ENCODE data around the gene MPZL1.

Gene MPZL1

DNA sequence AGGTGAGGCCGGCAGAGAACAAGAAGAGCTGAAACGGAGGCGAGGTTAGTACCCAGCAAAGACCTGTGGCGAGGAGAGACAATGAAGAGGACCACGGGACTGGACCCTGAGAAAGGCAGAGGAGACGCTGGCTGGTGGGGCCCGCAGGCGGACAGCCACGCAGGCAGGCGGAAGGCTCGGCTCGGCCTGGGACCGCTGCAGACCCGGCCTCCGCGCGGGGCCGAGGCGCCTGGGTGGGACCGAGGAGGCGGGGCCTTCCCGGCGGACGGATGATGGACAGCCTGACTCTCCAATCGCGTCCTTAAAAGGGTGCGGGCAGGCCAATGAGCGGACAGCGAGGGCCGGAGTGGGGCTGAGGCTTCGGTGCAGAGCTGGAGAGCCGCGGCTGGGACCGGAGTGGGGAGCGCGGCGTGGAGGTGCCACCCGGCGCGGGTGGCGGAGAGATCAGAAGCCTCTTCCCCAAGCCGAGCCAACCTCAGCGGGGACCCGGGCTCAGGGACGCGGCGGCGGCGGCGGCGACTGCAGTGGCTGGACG, at the start of gene MPZL1:
Gene MPZL1 (plus strand): TSS at position 366 of the 535 bp plus-strand sequence. CDS start 170 bp downstream, outside the sequence.
- peak; percentile 41 to 97 (median 92) for DNase-seq

DNA sequence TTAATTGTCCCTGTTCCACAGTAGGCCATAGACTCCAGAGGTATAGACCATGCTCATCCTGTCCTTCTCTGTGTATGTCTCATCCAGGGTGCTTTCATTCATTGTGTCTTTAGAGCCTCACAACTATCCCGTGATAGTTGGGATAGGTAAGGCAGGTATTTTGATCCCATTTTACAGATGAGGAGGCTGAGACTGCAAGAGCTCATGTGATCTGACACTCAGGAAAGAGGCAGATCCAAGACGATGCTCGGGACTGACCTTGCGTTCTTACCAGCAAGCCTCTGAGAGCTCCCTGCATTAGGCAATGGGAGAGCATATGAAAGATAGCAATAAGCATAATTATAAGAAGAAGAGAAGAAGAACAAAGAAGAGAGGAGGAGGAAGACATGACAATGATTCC, 49.0 kb upstream of the MPZL1 start:
- no peak for DNase-seq

DNA sequence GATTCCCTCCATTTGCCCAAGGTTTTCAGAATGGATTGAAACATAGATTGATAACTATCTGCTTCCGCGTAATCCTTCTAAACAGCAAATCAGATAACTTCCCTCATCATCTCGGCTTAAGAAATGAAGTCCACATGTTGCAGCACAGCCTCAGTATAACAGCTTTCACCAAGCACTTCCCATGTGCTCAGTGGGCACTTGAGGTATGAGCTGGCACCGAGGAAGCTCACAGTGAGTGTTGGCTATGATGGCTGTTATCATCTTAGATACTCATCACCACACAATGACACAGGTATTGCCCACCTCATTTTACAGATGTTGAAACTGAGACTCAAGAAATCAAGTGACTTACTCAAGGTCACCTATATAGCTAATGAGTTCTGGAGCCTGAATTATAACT, 48.5 kb upstream of the MPZL1 start:
- no peak for DNase-seq

DNA sequence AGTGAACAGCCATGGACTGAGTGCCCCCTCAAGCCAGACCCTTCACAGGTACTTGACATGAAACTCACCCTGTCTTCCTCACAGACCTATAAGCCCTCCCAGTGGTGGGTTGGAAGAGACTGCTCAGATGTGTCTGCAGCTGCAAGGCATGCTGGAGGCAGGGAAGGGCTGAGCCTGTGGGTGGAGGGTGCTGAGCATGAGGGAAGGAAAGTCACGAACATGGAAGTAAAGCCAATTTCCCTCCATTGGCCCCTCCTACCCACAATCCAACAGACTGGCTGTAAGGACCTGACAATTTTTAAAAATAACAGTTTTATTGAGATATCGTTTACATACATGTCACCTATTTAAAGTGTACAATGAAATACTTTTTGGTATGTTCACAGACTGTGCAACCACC, 47.6 kb upstream of the MPZL1 start:
- DNase-seq, result no peak

DNA sequence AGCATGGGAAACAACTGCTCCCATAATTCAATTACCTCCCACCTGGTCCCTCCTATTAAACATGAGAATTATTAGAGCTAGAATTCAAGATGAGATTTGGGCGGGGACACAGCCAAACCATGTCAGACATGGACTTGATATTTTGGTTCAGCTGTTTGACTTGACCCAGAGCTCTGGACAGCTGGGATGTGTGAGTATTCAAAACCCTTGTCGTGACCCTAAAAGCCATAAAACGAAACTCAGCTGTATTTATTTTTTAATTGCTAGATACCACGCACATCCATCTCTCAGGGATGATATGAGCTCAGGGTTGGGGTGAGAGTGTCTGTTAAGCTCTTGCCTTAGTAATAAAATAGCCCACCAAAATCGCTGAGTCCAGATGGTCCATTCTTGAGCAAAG, 46.3 kb upstream of the MPZL1 start:
- no peak for DNase-seq

DNA sequence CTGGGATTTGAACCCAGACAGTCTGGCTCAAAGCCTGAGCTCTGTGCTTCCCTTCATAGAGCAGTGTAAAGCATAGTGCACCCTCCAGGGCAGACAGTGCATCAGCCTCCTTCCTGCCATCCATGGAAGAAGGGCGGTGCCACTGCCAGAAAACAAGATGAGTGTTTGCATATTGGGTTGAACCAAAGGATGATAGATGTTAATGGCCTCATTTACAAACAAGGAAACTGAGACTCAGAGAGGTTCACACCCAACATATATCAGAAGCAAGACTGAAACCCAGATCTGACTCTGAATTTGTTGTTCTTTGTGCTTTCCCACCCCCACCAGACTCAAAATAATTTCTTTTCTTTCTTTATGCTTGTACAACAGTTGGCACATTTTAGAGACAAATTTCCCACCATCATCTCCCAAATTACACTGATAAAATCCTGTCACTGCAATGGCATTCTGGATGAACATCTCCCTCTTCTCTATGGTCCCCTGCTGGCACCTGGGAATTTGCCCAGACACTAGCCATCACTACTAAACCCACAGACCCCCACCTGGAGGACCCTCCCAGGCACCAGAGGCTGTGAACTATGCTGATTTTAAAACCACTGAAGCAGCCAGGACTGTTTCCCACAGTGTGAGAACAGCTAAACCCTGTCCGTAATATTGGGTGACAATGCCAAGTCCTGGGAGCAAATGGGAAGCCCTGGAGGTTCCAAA, 45.4 kb upstream of the MPZL1 start:
- DNase-seq, result no peak

DNA sequence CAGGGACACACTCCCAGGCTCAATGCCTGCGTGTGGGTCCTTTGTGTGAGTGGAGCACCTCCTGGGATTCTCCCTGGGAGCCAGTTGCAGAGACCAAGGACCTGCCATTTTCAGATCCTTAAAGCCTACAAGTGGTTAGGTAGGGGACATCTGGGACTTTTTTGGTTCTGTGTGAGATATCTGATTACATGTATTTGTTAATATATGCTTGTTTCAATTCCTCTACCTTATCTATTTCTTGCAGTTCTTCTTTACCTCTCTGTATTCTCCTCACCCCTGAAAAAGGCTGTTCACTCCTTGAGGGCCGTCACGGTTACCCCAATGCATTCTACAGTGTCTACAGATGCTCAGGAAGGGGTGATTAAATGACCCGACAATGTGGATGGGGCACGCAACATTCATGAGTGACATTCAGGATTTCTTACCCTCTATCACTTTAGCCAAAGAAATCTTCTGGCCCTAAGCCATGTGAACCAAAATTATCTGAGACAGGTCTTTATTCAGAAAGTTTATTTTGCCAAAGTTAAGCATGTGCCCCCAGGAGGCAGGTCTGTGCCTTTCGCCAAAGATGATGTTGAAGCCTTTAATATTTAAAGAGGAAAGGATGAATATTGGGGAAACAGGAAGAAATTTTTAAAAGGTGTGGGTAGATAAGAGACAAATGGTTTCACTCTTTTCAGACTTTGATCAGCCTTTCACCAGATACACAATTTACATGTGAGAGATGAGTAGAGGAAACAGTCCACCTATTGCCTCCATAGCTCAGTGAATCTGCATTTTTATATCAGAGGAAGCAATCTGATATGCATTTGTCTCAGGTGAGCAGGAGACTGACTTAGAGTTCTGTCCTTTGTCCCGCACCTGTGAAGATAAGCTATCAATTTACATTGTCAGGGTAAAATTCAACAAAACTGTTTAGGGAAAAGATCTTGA, 44.6 kb upstream of the MPZL1 start:
- DNase-seq, result no peak

DNA sequence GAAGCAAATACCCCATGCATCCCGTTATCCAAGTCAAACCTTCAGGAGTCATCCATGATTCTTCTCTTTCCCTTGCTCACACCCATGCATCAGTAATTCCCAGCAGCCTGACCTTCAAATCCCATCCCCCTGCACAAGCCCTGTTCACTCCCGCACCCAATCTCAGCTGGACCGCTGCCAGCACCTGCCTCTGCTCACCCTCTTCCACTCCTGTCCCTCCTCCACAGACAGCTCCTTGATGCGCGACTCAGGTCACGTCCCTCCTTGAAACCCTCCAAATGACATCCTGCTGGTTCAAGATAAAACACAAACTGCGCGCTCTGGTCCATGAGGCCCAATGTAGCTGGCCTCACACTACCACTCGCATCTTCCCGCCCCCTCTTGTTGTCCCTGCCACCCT, 43.4 kb upstream of the MPZL1 start:
- no peak for DNase-seq

DNA sequence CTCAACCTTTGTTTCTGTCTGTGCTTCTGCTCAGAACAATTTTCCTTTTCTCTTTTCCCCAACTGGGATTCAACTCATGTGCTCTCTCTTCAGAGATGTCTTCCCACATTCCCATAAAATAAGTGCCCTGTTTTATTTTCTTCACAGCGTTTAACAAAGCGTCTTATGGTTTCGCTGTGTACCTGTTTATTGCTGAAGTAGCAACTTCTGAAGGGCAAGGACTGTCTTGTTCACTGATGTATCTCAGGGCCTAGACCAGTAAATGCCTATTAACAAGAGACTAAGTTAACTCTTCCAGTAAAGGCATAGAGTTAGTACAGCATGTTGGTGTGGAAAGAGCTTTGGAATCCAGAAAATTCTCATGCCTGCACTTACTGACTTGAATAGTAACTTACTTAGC, 42.9 kb upstream of the MPZL1 start:
- DNase-seq, result no peak

DNA sequence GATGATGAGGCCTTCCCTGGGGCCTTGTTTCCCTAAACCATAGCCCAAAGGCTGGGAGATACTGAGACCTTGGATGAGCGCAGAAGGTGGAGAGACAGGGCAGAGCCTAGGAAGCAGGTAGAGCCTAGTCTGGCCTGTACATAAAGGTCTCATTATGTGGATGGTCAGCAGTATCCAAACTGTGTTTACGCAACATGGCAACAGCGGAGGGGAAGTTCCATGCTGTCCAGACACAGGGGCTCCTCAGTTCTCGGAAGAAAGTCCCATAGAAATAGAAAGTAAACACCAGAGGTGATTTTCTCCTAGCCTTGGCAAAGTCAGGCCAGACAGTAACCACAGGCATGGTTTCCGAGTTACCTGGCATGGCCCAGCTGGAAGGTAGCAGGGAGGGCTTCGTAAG, 42.1 kb upstream of the MPZL1 start:
- no peak for DNase-seq

DNA sequence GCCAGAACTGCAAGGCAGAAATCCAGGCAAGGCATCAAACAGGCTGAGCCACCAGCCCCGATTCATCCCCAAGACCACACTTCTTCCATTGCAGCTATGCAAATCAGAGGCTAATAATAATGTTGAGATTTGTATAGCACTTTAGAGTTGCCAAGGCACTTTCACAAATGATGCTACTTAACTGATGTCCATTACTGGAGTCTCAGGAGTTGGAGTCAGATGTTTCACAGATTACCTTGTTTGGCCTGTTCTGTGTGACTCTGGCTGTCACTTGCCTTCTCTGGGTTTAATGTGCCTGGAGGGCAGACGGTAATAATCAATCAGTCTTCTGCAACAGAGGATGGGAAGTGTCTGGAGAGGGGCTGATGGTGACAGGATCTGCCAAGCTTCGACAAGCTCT, 40.8 kb upstream of the MPZL1 start:
- no peak for DNase-seq

DNA sequence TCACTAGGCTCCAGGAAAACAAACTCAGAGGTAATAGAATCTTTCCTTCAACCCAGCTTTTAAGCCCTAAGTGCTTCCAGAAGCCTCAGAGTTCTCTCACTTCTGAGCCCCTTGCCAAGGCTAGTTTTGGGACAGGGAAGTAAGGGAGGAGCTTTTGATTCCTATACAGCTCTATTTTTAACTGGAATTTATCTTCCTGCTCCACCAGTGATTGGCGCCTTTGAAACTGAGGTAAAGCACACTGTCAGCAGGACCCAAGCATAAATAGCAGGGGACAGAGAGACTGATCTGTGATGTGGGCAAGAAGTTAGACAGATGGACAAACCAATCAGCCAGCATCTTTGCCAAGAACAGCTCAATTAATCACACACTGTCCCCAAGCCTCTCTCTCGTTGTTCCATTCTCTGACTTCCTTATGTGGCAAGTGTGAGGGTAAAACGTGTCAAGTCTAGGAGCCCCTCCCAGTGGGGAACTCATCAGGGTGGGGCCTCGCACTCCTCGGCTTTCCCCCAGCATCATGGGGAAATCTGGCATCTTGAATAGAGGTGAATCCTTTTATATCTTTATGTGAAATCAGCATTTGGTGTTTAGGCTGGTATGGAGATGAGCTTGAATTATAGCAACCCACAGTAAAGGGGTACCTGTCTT, 40.2 kb upstream of the MPZL1 start:
- no peak for DNase-seq

DNA sequence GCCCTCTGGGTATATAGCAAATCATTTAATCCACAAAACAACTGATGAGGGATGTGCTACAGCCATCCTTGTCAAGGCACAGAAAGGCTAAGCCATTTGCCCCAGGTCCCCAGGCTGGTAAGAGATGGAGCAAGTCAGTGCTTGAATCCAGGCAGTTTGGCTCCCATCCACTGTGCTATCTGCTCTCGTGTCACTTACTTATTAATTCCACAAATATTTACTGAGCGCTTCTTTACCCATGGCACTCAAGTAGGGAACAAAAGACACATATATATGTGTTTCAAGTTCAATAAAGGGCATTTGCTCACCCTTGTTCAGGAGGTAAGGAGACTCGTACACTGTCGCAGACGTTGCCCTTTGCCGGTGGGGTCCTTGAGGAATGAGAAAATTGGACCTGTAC, 38.6 kb upstream of the MPZL1 start:
- no peak for DNase-seq

DNA sequence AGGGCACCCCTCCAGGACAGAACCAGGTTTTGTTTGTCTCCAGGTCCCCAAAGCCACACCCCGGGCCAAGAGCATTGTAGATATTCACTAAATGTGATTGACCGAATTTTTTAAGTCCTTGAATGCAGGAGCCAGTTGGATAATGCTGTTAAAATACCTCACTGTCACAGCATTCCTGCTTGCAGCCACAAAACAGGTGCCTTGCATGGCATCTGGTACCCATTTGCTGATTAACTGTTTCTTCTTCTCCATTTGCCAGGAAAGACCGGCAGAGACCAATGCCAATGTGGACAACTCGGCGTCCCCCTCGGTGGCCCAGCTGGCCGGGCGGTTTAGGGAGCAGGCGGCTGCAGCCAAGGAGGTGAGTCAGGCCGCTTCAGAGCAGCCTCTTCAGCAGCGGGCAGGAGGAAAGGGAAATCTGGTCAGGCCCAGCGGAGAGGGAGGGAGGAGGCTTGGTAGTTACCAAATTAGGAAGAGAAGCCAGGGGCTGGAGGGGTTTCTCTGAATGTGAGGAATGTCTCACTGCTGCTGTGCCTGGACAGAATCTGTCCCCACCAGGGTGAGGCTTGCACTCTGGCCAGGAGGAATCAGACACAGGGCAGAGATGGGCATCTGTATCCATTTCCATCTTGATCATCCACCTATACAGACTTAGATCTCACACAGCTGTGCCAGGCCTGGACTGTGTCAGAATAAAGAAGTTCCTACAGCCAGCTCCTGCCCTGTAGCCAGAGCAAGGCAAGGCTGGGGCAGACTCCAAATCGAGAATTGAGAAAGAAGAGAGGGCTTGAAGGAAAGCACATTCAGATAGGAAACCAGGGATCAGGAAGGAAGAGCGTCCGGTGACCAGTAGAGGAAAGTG, 37.9 kb upstream of the MPZL1 start:
- no peak for DNase-seq

DNA sequence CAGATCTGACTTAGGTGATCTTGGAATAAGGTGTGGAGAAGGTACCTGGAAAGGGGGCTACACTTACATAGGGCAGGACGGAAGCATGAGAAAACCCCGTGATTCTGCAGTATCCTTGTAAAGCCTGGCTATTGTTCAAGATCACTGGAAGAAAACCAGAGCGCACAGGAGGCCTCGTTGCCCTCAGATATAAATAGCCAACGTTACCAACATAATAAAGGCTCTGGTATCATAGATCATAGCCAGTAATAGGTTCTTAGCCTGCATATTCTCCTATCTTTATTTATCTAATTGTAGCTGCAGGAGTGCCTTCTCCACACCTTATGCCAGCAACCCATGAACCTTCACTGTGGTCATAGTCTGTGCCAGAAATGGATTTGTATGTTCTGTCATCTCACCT, 35.9 kb upstream of the MPZL1 start:
- no peak for DNase-seq

DNA sequence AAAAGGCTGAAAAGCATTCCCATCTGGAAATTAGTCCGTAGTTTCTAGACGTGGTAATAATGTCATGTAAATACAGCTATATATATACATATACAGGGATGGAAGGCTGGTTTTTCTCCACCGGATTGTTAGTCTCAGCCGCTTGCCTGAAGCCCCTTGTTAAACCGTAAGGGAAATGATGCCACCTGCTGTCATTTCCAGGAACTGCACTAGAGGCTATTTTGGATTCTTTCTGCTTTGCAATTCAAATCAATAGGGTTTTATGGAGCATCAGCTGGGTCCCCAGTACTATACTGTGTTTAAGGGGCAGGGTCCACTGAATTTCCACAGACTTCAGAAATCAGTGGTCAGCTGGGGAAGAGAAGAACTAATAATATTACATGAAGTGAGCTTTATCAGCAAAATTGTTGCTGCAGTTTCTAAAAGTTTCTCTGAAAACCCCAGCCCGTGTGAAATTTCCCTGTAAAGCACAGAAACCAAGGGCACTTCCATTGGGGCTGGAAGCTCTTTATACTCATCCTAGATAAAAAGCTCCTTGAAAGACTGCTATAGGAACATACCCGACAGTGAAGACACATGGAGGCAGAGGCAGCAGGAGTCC, 33.8 kb upstream of the MPZL1 start:
- peak in 40 of 51 donors; percentile 9 to 84 (median 45) for DNase-seq

DNA sequence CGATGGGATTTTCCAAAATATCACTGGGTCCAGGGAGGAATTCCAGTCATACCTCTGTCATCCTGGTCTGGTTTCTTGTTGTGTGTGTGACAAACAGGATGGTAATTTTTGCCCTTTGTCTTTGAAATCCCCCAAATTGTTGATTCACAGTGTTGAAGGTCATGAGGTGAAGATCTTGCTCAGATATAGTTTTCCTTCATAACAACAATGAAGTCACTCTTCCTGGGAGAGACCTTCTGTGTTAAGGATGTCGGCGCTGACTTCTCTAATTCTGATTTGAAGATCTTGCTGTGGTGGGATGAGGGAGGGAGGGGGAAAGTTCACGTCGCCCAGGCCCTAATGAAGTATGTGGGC, 32.2 kb upstream of the MPZL1 start:
- no peak for DNase-seq

DNA sequence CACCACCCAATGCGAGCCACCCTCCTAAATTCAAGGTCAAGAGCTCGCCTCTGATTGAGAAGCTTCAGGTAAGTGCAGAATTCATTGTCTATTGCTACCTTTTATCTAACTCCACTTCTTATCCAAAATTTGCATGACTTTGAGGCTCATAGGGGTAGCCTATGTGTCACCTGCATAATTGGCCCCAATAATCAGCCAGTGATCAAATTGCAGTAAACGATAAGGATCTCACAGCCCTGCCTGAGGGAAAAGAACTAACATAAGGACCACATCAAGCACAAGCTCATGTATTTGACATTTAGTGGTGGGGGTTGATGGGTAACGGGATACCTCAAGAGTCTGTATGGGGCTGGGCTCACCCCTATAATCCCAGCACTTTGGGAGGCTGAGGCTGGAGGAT, 31.7 kb upstream of the MPZL1 start:
- DNase-seq, result no peak

DNA sequence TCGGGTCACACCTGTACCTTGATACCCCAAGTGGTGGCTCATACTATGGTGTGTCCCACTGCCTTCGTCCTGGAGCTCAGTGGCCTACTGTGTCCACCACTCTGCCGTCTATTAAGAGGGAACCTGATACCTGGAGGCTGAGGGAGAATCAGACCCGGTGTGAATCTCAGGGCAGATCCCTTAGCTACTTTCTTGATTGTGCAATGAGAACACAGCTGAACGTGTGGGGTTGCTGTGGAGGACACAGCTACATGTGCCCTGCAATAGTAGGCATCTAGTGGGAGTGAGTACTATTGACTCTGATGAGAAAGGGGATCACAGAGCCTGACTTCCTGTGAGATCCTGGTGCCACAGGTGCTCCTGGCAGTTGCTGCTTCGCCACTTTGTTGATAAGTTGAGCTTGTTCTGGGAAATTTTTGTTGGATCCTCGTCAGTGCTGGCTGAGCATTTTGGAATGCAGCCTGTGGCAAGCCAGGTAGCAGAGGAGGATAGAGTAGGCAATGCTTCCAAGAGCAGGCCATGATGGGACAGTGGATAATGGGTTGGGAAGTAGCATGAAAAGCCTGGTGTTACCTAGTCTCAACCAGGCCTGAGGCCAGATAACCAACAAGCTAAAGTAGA, 28.2 kb upstream of the MPZL1 start:
- DNase-seq, result no peak

DNA sequence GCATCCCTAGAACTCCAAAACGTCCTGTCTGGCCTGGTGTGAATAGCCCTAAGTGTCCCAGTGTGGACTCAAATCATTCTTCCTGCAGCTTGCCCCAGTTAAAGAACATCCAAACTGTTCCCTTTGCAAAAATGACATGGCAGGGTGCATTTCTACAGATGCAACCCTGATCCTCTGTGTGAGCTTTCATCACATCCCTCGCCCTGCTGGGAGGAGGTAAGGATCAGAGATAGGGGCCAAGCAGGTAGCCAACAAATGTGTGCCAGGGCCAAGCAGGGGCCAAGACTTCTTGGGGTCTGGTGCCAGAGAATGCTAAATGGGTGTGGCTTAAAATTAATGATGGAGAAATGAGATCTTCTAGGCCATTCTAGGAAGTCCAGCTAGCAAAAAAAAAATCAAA, 27.1 kb upstream of the MPZL1 start:
- no peak for DNase-seq

Data from hypothalamus (tissue), 51 donors.